HCT116 (cell line): ENCODE measurements around the gene FFAR1. TPM values are rescaled to one million over a fixed set of nuclear protein-coding genes. Genes with fewer than 3 reads are reported as not detected.

Experiments used
- ATAC-seq: fragments of 200-7000 bp; cut with Tn5 transposase; 2 replicates; pipeline ENCODE4 v1.9.1; 2020; ENCODE audit warnings: mild to moderate bottlenecking, moderate library complexity
- BruUV-seq: library from RNA; stranded (reverse); fragments of 400-500 nt; replicated peaks from 2 replicates; lab custom pipeline; 2021; lab: Mats Ljungman, UMichigan
- CTCF ChIA-PET: fragments of 300-600 bp; sonication (Branson Sonifier 250); formaldehyde crosslinking; loops from one replicate; lab custom pipeline; 2021; ENCODE audit warnings: antibody characterized with exemption; lab: Charles Lee
- POLR2A ChIA-PET: fragments of 300-600, 350-600 bp; sonication (Branson Sonifier 250); formaldehyde crosslinking; loops from one replicate; lab custom pipeline; 2021; ENCODE audit warnings: antibody characterized with exemption; lab: Charles Lee
- RAD21 ChIA-PET, 2 experiments: fragments of 300-600 bp; sonication (Branson Sonifier 250); formaldehyde crosslinking; loops; one replicate each; lab custom pipeline; 2023; ENCODE audit warnings: low total read pairs in 2 of 2; ENCODE audit not compliant: uncharacterized antibody in 2 of 2, unreplicated experiment in 2 of 2, low non-redundant PET in 1 of 2; lab: Charles Lee
- DNase-seq: peaks from one replicate; pipeline ENCODE4 v3.0.0-alpha.2; 2010; ENCODE audit warnings: low read depth, low spot score
- H2AFZ ChIP-seq: fragments of 200-600 bp; shearing (Covaris generic), sonication (generic); 2 replicates; pipeline ENCODE4 v1.6.1; 2017; ENCODE audit warnings: low read depth, mixed run types, mixed read lengths, antibody characterized with exemption, low read length; ENCODE audit not compliant: poor library complexity, severe bottlenecking
- H3K27ac ChIP-seq: 2 replicates; pipeline ENCODE4 v1.5.1; 2012; ENCODE audit warnings: low read depth, low read length
- H3K27me3 ChIP-seq: fragments of 200-600 bp; sonication (generic); 2 replicates; pipeline ENCODE4 v1.6.1; 2016; ENCODE audit warnings: mixed run types, low read length, mixed read lengths; ENCODE audit not compliant: insufficient read depth
- H3K36me3 ChIP-seq, 2 experiments: fragments of 200-500 bp in 1 of 2; fragments of 200-600 bp in 1 of 2; sonication (Bioruptor generic) in 1 of 2; sonication (generic) in 1 of 2; 2 replicates each; pipeline versions ENCODE4 v1.5.1 to v1.6.1; 2014 to 2016; ENCODE audit warnings: low read length in 2 of 2, inconsistent platforms in 1 of 2, mixed read lengths in 1 of 2, mixed run types in 1 of 2; ENCODE audit not compliant: insufficient read depth in 2 of 2, control insufficient read depth in 1 of 2
- H3K4me1 ChIP-seq, 2 experiments: fragments of 200-600 bp in 1 of 2; sonication (generic) in 1 of 2; 2 replicates each; pipeline versions ENCODE4 v1.5.1 to v1.6.1; 2012 to 2017; ENCODE audit warnings: low read length in 2 of 2, inconsistent platforms in 1 of 2, mild to moderate bottlenecking in 1 of 2, mixed read lengths in 1 of 2, mixed run types in 1 of 2, moderate library complexity in 1 of 2; ENCODE audit not compliant: insufficient read depth in 2 of 2, control insufficient read depth in 1 of 2
- H3K4me2 ChIP-seq: fragments of 200-600 bp; sonication (generic); 2 replicates; pipeline ENCODE4 v1.6.1; 2017; ENCODE audit warnings: mixed run types, low read length, mixed read lengths
- H3K4me3 ChIP-seq, 2 experiments: fragments of 200-600 bp in 1 of 2; sonication (generic) in 1 of 2; replicated peaks in 1 of 2; 2 replicates each; pipeline ENCODE4 v1.5.1; 2011 to 2016; ENCODE audit warnings: low read length in 2 of 2, control low read depth in 1 of 2, low read depth in 1 of 2, mild to moderate bottlenecking in 1 of 2, mixed read lengths in 1 of 2, mixed run types in 1 of 2
- H3K79me2 ChIP-seq: fragments of 200-600 bp; sonication (generic); 2 replicates; pipeline ENCODE4 v1.6.1; 2017; ENCODE audit warnings: mild to moderate bottlenecking, mixed run types, low read length, moderate library complexity, mixed read lengths; ENCODE audit not compliant: insufficient read depth
- H3K9ac ChIP-seq: fragments of 200-600 bp; sonication (generic); 2 replicates; pipeline ENCODE4 v1.6.1; 2016; ENCODE audit warnings: low read length, mixed read lengths
- H3K9me2 ChIP-seq: fragments of 200-600 bp; sonication (generic), shearing (Covaris generic); 2 replicates; pipeline ENCODE4 v1.6.1; 2017; ENCODE audit warnings: mixed run types, mild to moderate bottlenecking, moderate library complexity; ENCODE audit not compliant: insufficient read depth
- H3K9me3 ChIP-seq, 2 experiments: fragments of 200-500 bp in 1 of 2; fragments of 200-600 bp in 1 of 2; sonication (Bioruptor generic) in 1 of 2; sonication (generic) in 1 of 2; 2 replicates each; pipeline ENCODE4 v1.6.1; 2014 to 2017; ENCODE audit warnings: low read length in 2 of 2, mixed read lengths in 2 of 2, inconsistent platforms in 1 of 2, low read depth in 1 of 2, mild to moderate bottlenecking in 1 of 2, mixed run types in 1 of 2, moderate library complexity in 1 of 2; ENCODE audit not compliant: control insufficient read depth in 1 of 2, insufficient read depth in 1 of 2
- H4K20me1 ChIP-seq: fragments of 200-600 bp; sonication (generic), shearing (Covaris generic); 2 replicates; pipeline ENCODE4 v1.6.1; 2017; ENCODE audit warnings: mixed run types, mild to moderate bottlenecking, moderate library complexity; ENCODE audit not compliant: insufficient read depth
- ATF3 ChIP-seq: IDR thresholded peaks from 2 replicates; pipeline ENCODE4 v1.6.1; 2012
- CBX3 ChIP-seq: IDR thresholded peaks from 2 replicates; pipeline ENCODE4 v1.6.1; 2012; ENCODE audit warnings: low read depth
- CEBPB ChIP-seq: IDR thresholded peaks from 2 replicates; pipeline ENCODE4 v1.6.1; 2012; ENCODE audit warnings: low read depth
- EGR1 ChIP-seq: IDR thresholded peaks from 2 replicates; pipeline ENCODE4 v1.6.1; 2012; ENCODE audit warnings: low read depth
- ELF1 ChIP-seq: IDR thresholded peaks from 2 replicates; pipeline ENCODE4 v1.6.1; 2012; ENCODE audit warnings: low read depth, borderline replicate concordance
- EZH2 ChIP-seq: fragments of 200-600 bp; sonication (generic); IDR thresholded peaks from 2 replicates; pipeline ENCODE4 v1.6.1; 2017; ENCODE audit warnings: antibody characterized with exemption, mixed run types
- EZH2phosphoT487 ChIP-seq: fragments of 200-600 bp; IDR thresholded peaks from 2 replicates; pipeline ENCODE4 v1.6.1; 2018; ENCODE audit warnings: antibody characterized with exemption, borderline replicate concordance
- FOSL1 ChIP-seq: IDR thresholded peaks from 2 replicates; pipeline ENCODE4 v1.6.1; 2012; ENCODE audit warnings: low read depth
- JUND ChIP-seq: IDR thresholded peaks from 2 replicates; pipeline ENCODE4 v1.6.1; 2012
- MAX ChIP-seq: IDR thresholded peaks from 2 replicates; pipeline ENCODE4 v1.6.1; 2012
- POLR2A ChIP-seq: IDR thresholded peaks from 2 replicates; pipeline ENCODE4 v1.7.0; 2011; ENCODE audit warnings: borderline replicate concordance; ENCODE audit not compliant: insufficient read depth, insufficient read length; ENCODE audit errors: extremely low read depth
- POLR2AphosphoS5 ChIP-seq: IDR thresholded peaks from 2 replicates; pipeline ENCODE4 v1.6.1; 2011; ENCODE audit warnings: mild to moderate bottlenecking, low read depth, low read length, moderate library complexity
- RAD21 ChIP-seq: IDR thresholded peaks from 2 replicates; pipeline ENCODE4 v1.6.1; 2012; ENCODE audit warnings: low read depth, mild to moderate bottlenecking
- REST ChIP-seq: IDR thresholded peaks from 2 replicates; pipeline ENCODE4 v1.6.1; 2012; ENCODE audit warnings: low read depth
- SIN3A ChIP-seq: IDR thresholded peaks from 2 replicates; pipeline ENCODE4 v1.6.1; 2012; ENCODE audit warnings: low read depth
- ZBTB33 ChIP-seq: IDR thresholded peaks from 2 replicates; pipeline ENCODE4 v1.6.1; 2011; ENCODE audit warnings: mild to moderate bottlenecking, low read length, moderate library complexity; ENCODE audit not compliant: insufficient replicate concordance; ENCODE audit errors: extremely low read depth
- ZFX ChIP-seq: fragments of 450-650 bp; IDR thresholded peaks from 2 replicates; pipeline ENCODE4 v1.6.1; 2017
- ZNF274 ChIP-seq: fragments of 200-500 bp; sonication (Bioruptor generic); IDR thresholded peaks from 2 replicates; pipeline ENCODE4 v1.6.1; 2014; ENCODE audit warnings: mild to moderate bottlenecking, low read depth, low read length, inconsistent platforms
- intact Hi-C: fragments of 100-400 bp; cut with micrococcal nuclease; formaldehyde crosslinking; loops from 2 replicates; pipeline ENCODE4 v1.10.0; 2022
- total RNA-seq: library from RNA; stranded (reverse); gene quantifications from one replicate; pipeline ENCODE4 v1.2.1, GENCODE V29; 2021; ENCODE audit not compliant: unreplicated experiment
- TF ChIP-seq, protein P1 (sequence below), 3 experiments: fragments of 200-600 bp in 1 of 3; sonication (generic) in 1 of 3; IDR thresholded peaks in 2 of 3; conservative IDR thresholded peaks in 1 of 3; 2 replicates each; pipeline ENCODE4 v1.5.1; 2012 to 2017; ENCODE audit warnings: low read depth in 2 of 3, low read length in 2 of 3, antibody characterized with exemption in 1 of 3, borderline replicate concordance in 1 of 3, control low read depth in 1 of 3, mild to moderate bottlenecking in 1 of 3, mixed read lengths in 1 of 3, mixed run types in 1 of 3, moderate library complexity in 1 of 3; ENCODE audit not compliant: insufficient read depth in 1 of 3

The FFAR1 gene
- total RNA-seq, 1 experiment from 2014 or later: not detected

GRCh38 chr19:35362261-35363000 is 14.7 kb downstream of the FFAR1 start:
- H3K4me2 ChIP-seq: no peak overlapping the region
- no peak overlapping the region for H3K27ac ChIP-seq
- CTCF ChIA-PET: no interaction called here
- DNase-seq: no peak
- H3K9me3 ChIP-seq: no peaks in the 10 kb centered on the region
- H3K36me3 ChIP-seq: no peaks in the 10 kb centered on the region
- intact Hi-C loops: no loop called here
- BruUV-seq: no TSS peak
- TF ChIP-seq ZBTB33 (no peak), RAD21 (no peak), CBX3 (no peak), EGR1 (no peak), SIN3A (no peak), ATF3 (no peak), CEBPB (no peak), ELF1 (no peak), ZFX (no peak), POLR2AphosphoS5 (no peak), POLR2A (no peak), ZNF274 (no peak), MAX (no peak), EZH2phosphoT487 (no peak), EZH2 (no peak), JUND (no peak), FOSL1 (no peak), REST (no peak)
- TF ChIP-seq, protein P1, sequence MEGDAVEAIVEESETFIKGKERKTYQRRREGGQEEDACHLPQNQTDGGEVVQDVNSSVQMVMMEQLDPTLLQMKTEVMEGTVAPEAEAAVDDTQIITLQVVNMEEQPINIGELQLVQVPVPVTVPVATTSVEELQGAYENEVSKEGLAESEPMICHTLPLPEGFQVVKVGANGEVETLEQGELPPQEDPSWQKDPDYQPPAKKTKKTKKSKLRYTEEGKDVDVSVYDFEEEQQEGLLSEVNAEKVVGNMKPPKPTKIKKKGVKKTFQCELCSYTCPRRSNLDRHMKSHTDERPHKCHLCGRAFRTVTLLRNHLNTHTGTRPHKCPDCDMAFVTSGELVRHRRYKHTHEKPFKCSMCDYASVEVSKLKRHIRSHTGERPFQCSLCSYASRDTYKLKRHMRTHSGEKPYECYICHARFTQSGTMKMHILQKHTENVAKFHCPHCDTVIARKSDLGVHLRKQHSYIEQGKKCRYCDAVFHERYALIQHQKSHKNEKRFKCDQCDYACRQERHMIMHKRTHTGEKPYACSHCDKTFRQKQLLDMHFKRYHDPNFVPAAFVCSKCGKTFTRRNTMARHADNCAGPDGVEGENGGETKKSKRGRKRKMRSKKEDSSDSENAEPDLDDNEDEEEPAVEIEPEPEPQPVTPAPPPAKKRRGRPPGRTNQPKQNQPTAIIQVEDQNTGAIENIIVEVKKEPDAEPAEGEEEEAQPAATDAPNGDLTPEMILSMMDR (IDR thresholded peaks at IDR 0.05 in 2 of 3, conservative IDR thresholded peaks at IDR 0.05 in 1 of 3; ENCODE audit: borderline replicate concordance in 1 of 3, insufficient read depth in 1 of 3, low read depth in 2 of 3, low read length in 2 of 3): no peak
- H3K9me2 ChIP-seq: no peaks in the 10 kb centered on the region
- peaks cover 4% of the 10 kb centered on the region for H3K27me3 ChIP-seq
- H3K79me2 ChIP-seq: no peaks in the 10 kb centered on the region
- ATAC-seq: no peak
- H3K4me3 ChIP-seq: no peak overlapping the region
- H4K20me1 ChIP-seq: no peaks in the 10 kb centered on the region
- POLR2A ChIA-PET: no interaction called here
- RAD21 ChIA-PET: no interaction called here
- no peaks in the 10 kb centered on the region for H3K4me1 ChIP-seq
- H3K9ac ChIP-seq: no peak overlapping the region
- no peak overlapping the region for H2AFZ ChIP-seq
